Gastrocnemius medialis (tissue), 4 donors: ENCODE data around the gene BSDC1. TPM values are rescaled to one million over a fixed set of nuclear protein-coding genes. Genes with fewer than 3 reads are reported as not detected.

Source experiments
- ATAC-seq, 2 donors: fragments of 150-250 bp; one replicate each; pipeline ENCODE4 v1.9.1; 2016
- DNase-seq, 2 donors: peaks; one replicate each; pipeline ENCODE4 v3.0.0-alpha.2; 2019
- H3K27ac ChIP-seq, 4 donors: fragments of 200-600 bp; sonication (generic); 1 replicate in 1 of 4; 2 replicates in 3 of 4; pipeline ENCODE4 v1.5.1; 2016 to 2018; ENCODE audit warnings: mild to moderate bottlenecking in 2 of 4, moderate library complexity in 1 of 4
- H3K27me3 ChIP-seq, 3 donors: fragments of 200-600 bp; sonication (generic) in 2 of 3; 1 replicate in 1 of 3; 2 replicates in 2 of 3; pipeline versions ENCODE4 v1.5.1 to v1.6.0; 2016 to 2019; ENCODE audit warnings: mild to moderate bottlenecking in 1 of 3, moderate library complexity in 1 of 3
- H3K36me3 ChIP-seq, 2 donors: fragments of 200-600 bp; sonication (generic) in 1 of 2; one replicate each; pipeline ENCODE4 v1.5.1; 2017 to 2018
- H3K4me1 ChIP-seq, 2 donors: fragments of 200-600 bp; sonication (generic) in 1 of 2; one replicate each; pipeline ENCODE4 v1.5.1; 2016 to 2017; ENCODE audit warnings: mild to moderate bottlenecking in 2 of 2
- H3K4me3 ChIP-seq, 4 donors: fragments of 200-600 bp; sonication (generic) in 3 of 4; 1 replicate in 1 of 4; 2 replicates in 3 of 4; pipeline ENCODE4 v1.5.1; 2016 to 2019; ENCODE audit warnings: mild to moderate bottlenecking in 2 of 4
- H3K9me3 ChIP-seq, 3 donors: fragments of 200-600 bp; sonication (generic) in 2 of 3; 1 replicate in 1 of 3; 2 replicates in 2 of 3; pipeline ENCODE4 v1.5.1; 2016 to 2019
- POLR2A ChIP-seq, 2 donors: fragments of 450-650 bp; IDR thresholded peaks; one replicate each; pipeline ENCODE4 v1.6.1; 2017; ENCODE audit warnings: antibody characterized with exemption in 2 of 2, mild to moderate bottlenecking in 2 of 2, moderate library complexity in 2 of 2
- in situ Hi-C, 4 donors: fragments of 200-750 bp; cut with MboI; loops; one replicate each; pipeline versions ENCODE4 v1.15.0 to v1.8.0; 2017; ENCODE audit warnings: low sequenced_read_pairs in 4 of 4
- intact Hi-C: fragments of 100-400 bp; cut with DNase I; formaldehyde crosslinking; loops from one replicate; pipeline ENCODE4 v1.15.1; 2023; ENCODE audit warnings: low total_unique reads
- total RNA-seq, 4 donors: library from RNA; depleted of rRNA; stranded (reverse); fragments of >200 nt; gene quantifications; one replicate each; pipeline versions ENCODE4 v1.1.0 to v1.2.3, GENCODE V29; 2016
- TF ChIP-seq, protein P1 (sequence below), 5 experiments: fragments of 450-650 bp in 3 of 5; fragments of 200-600 bp in 2 of 5; sonication (generic) in 2 of 5; IDR thresholded peaks in 4 of 5; conservative IDR thresholded peaks in 1 of 5; 1 replicate in 4 of 5; 2 replicates in 1 of 5; pipeline ENCODE4 v1.5.1; 2016 to 2019; ENCODE audit warnings: antibody characterized with exemption in 5 of 5, mild to moderate bottlenecking in 3 of 5, moderate library complexity in 3 of 5

Gene BSDC1
- total RNA-seq, 4 donors from 2014 or later = 53.8 to 77.8 (median 62.1) TPM

DNA sequence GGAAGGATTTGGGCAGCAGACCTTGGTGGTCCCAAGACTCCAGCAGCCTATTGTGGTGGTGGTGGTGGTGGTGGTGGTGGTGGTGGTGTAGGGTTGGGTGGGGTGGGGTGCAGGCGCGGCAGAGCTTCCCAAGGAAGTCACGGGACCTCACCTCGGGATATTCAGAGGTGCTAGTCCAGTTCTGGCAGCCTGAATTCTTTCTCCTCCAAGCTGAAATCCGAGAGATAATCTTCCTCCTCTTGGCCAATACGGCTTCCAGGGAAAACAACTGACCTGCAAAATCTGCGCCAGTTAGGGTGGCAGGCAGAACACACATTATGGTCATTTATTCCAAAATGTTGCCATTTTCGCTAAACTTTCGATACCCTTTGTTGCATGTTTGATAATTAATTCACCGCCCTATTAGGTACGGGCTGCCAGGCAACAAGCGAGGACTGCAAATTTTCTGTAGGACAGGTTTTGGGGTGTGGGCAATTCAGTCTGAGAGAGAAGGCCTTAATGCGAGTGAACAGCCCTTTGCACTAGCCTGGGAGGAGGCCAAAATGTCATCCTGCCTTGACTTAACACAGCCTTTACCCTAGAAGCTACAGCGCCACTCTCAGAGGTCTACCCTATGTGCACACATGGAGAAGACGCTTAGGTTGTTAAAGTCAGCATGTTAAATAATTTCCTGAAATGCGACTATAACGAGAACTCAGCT lies 33.2 kb upstream of the BSDC1 start:
- H3K27me3 ChIP-seq = peaks cover 3 to 6% (median 5%) of the 10 kb centered on the region in 3 donors
- H3K4me1 ChIP-seq = peaks cover 5 to 18% of the 10 kb centered on the region in 2 donors
- DNase-seq (no peak), ATAC-seq (peak; percentile 64 to 77)
- H3K4me3 ChIP-seq = peak overlapping the region; percentile 32 to 45 (median 36)
- intact Hi-C loops (no loop called here), in situ Hi-C loops (no loop called here)
- H3K27ac ChIP-seq = no peak overlapping the region
- no peaks in the 10 kb centered on the region for H3K36me3 ChIP-seq
- TF ChIP-seq, protein P1, sequence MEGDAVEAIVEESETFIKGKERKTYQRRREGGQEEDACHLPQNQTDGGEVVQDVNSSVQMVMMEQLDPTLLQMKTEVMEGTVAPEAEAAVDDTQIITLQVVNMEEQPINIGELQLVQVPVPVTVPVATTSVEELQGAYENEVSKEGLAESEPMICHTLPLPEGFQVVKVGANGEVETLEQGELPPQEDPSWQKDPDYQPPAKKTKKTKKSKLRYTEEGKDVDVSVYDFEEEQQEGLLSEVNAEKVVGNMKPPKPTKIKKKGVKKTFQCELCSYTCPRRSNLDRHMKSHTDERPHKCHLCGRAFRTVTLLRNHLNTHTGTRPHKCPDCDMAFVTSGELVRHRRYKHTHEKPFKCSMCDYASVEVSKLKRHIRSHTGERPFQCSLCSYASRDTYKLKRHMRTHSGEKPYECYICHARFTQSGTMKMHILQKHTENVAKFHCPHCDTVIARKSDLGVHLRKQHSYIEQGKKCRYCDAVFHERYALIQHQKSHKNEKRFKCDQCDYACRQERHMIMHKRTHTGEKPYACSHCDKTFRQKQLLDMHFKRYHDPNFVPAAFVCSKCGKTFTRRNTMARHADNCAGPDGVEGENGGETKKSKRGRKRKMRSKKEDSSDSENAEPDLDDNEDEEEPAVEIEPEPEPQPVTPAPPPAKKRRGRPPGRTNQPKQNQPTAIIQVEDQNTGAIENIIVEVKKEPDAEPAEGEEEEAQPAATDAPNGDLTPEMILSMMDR (IDR thresholded peaks at IDR 0.05 in 4 of 5, conservative IDR thresholded peaks at IDR 0.05 in 1 of 5) = no peak
- no peak for TF ChIP-seq POLR2A (IDR thresholded peaks at IDR 0.05)
- no peaks in the 10 kb centered on the region for H3K9me3 ChIP-seq

DNA sequence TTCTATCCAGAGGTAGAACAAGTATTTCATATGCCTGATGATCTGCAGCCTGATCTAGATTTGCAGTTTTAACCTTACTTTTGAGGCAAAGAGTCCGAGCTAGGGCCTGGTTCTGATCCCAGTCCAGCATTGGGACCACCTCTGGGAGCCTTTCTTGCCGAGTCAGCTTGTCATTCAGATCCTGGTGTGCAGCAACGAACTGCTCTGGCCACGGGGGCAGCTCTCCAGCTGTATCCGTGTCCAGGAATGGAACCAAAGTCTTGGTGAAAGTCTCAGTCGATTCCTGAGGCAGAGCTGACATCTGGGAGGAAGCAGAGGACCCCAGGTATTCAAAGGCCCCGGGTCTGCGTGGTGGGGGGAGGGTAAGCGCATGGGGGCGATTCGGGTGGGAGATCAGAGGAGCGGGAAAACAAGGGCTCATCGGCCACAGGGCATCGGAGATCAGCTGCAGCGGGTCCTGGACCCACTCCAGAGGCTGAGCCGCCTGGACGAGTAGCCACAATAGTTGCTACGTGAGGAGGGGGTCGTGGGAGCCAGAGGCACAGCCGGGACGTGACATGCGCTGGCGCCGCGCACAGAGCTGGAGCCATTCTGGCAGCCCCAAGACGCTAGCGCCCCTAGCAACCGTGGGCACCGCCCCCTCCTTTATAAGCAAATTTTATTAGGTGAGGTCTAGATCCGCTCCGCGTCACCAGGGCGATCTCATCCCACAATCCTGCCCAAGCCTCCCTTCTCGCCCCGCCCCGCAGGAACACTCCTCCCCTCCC lies 32.4 kb upstream of the BSDC1 start:
- no peak overlapping the region for H3K27ac ChIP-seq
- H3K27me3 ChIP-seq = peaks cover 3 to 6% (median 5%) of the 10 kb centered on the region in 3 donors
- peak overlapping the region; percentile 32 to 45 (median 36) for H3K4me3 ChIP-seq
- TF ChIP-seq, protein P1 (IDR thresholded peaks at IDR 0.05 in 4 of 5, conservative IDR thresholded peaks at IDR 0.05 in 1 of 5) = no peak
- TF ChIP-seq POLR2A (IDR thresholded peaks at IDR 0.05) = no peak
- DNase-seq = no peak
- H3K4me1 ChIP-seq = peaks cover 5 to 18% of the 10 kb centered on the region in 2 donors
- intact Hi-C loops (no loop called here), in situ Hi-C loops (no loop called here)
- ATAC-seq = peak; percentile 12 to 41
- H3K9me3 ChIP-seq = no peaks in the 10 kb centered on the region
- no peaks in the 10 kb centered on the region for H3K36me3 ChIP-seq

DNA sequence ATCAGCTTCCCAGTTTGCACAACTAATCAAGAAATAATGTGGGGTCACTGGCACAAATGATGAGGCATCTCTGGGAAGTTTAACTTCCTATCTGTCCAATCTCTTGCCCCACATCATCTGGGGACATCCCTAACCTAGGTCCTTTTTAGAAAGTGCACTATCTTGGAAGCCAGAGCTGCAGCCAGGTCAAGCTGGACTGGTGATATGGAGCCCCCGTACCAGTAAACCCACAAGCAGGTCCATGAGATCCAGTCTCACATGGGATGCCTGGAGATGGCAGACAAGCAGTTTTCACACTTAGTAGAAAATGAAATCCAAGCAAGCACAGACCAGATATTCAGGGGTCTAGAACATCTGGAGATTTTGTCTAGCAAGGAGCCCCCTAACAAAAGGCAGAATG lies 27.5 kb upstream of the BSDC1 start:
- Histone ChIP-seq H3K27ac (no peak overlapping the region), H3K27me3 (peaks cover 3 to 5% (median 3%) of the 10 kb centered on the region in 3 donors), H3K9me3 (no peaks in the 10 kb centered on the region), H3K36me3 (no peaks in the 10 kb centered on the region), H3K4me1 (peaks cover 5 to 7% of the 10 kb centered on the region in 2 donors), H3K4me3 (no peak overlapping the region)
- intact Hi-C loops = no loop called here
- TF ChIP-seq POLR2A (IDR thresholded peaks at IDR 0.05) = no peak
- TF ChIP-seq, protein P1 (IDR thresholded peaks at IDR 0.05 in 4 of 5, conservative IDR thresholded peaks at IDR 0.05 in 1 of 5) = no peak
- in situ Hi-C loops = no loop called here
- ATAC-seq (no peak), DNase-seq (no peak)

DNA sequence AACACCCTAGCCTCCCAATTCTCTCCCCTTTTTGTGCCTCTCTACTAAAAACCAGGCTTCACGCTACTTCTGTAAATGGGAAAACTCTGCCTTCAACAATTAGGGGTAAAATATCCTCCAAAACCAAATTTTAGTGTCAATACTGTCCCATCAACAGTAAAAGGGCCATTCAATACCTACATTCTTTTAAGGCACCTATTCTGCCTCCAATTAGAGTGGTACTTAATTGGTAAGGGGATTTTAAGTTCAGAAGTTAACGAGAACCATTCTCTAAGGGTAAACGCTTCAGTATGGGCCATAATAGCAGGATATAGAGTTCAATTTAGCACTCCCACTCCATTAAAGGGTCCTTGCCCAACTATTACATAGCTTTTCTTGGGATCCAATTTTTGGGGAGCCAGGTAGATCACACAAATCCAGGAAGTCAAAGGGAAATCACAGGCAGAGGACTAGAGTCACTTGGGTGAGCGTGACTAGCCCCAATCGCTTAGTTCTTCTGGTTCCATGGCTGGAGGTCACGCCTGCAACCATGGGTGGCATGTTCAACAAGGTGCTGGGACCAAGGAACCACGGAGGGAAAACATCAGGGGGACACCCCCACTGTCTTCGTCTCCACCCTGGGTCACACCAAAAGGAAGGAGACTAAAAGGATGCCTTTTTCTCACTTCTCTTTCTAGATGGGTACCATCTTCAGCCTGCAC lies 20.1 kb upstream of the BSDC1 start:
- no peak overlapping the region for H3K27ac ChIP-seq
- no peaks in the 10 kb centered on the region for H3K27me3 ChIP-seq
- ATAC-seq (no peak), DNase-seq (no peak)
- TF ChIP-seq POLR2A (IDR thresholded peaks at IDR 0.05) = no peak
- TF ChIP-seq, protein P1 (IDR thresholded peaks at IDR 0.05 in 4 of 5, conservative IDR thresholded peaks at IDR 0.05 in 1 of 5) = peak in 2 of 5 experiments; percentile 3 to 25
- no peaks in the 10 kb centered on the region for H3K9me3 ChIP-seq
- H3K4me3 ChIP-seq = no peak overlapping the region
- in situ Hi-C loops (no loop called here), intact Hi-C loops (no loop called here)
- no peaks in the 10 kb centered on the region for H3K4me1 ChIP-seq
- H3K36me3 ChIP-seq = no peaks in the 10 kb centered on the region
